HepG2 (cell line): Measurements from ENCODE around the gene HMGCS2. TPM values are rescaled to one million over a fixed set of nuclear protein-coding genes. Genes with fewer than 3 reads are reported as not detected.

Experiments
- AGO1 ChIP-seq: fragments of 200-400 bp; formaldehyde crosslinking; IDR thresholded peaks from 2 replicates; pipeline ENCODE4 v1.6.1; 2017; ENCODE audit warnings: mild to moderate bottlenecking, low read depth, low read length, moderate library complexity; ENCODE audit not compliant: poor library complexity, severe bottlenecking
- BRCA1 ChIP-seq: sonication (generic); formaldehyde crosslinking; IDR thresholded peaks from 2 replicates; pipeline ENCODE4 v1.4.0; 2020; ENCODE audit warnings: missing genetic modification reagents
- CENPX ChIP-seq: sonication (generic); formaldehyde crosslinking; IDR thresholded peaks from 2 replicates; pipeline ENCODE4 v1.9.0; 2021; ENCODE audit warnings: mild to moderate bottlenecking, missing genetic modification reagents, moderate library complexity
- EED ChIP-seq: sonication (generic); formaldehyde crosslinking; IDR thresholded peaks from 2 replicates; pipeline ENCODE4 v1.5.0; 2020; ENCODE audit warnings: mild to moderate bottlenecking, missing genetic modification reagents
- JDP2 ChIP-seq: sonication (generic); formaldehyde crosslinking; IDR thresholded peaks from 2 replicates; pipeline ENCODE4 v1.8.1; 2022; ENCODE audit warnings: missing genetic modification reagents, borderline replicate concordance
- MXI1 ChIP-seq: IDR thresholded peaks from 3 replicates; pipeline ENCODE4 v1.6.1; 2012; ENCODE audit warnings: low read depth, low read length, inconsistent platforms, borderline replicate concordance
- NFE2L1 ChIP-seq: sonication (generic); formaldehyde crosslinking; IDR thresholded peaks from 2 replicates; pipeline ENCODE4 v1.4.0; 2020; ENCODE audit warnings: missing genetic modification reagents, mild to moderate bottlenecking, borderline replicate concordance
- RBAK ChIP-seq: sonication (generic); formaldehyde crosslinking; IDR thresholded peaks from 2 replicates; pipeline ENCODE4 v1.5.1; 2020; ENCODE audit warnings: mild to moderate bottlenecking, missing genetic modification reagents
- RBM39 ChIP-seq: fragments of 200-400 bp; formaldehyde crosslinking; IDR thresholded peaks from one replicate; pipeline ENCODE4 v1.6.1; 2018; ENCODE audit warnings: antibody characterized with exemption, mild to moderate bottlenecking, low read depth, low read length; ENCODE audit not compliant: poor library complexity, severe bottlenecking
- SRSF1 ChIP-seq: fragments of 200-400 bp; formaldehyde crosslinking; optimal IDR thresholded peaks from 2 replicates; pipeline ENCODE3; 2017; ENCODE audit warnings: mild to moderate bottlenecking, low read depth, low read length, moderate library complexity
- SRSF4 ChIP-seq: fragments of 200-400 bp; formaldehyde crosslinking; IDR thresholded peaks from one replicate; pipeline ENCODE4 v1.6.1; 2018; ENCODE audit warnings: mild to moderate bottlenecking, low read depth, low read length, moderate library complexity; ENCODE audit not compliant: poor library complexity, severe bottlenecking
- TAF15 ChIP-seq: fragments of 200-400 bp; formaldehyde crosslinking; IDR thresholded peaks from one replicate; pipeline ENCODE4 v1.6.1; 2018; ENCODE audit warnings: mild to moderate bottlenecking, low read depth, low read length; ENCODE audit not compliant: poor library complexity, severe bottlenecking
- TCF7L2 ChIP-seq: IDR thresholded peaks from 2 replicates; pipeline ENCODE4 v1.6.1; 2011; ENCODE audit warnings: mild to moderate bottlenecking, low read depth, low read length, moderate library complexity
- ZBTB43 ChIP-seq: sonication (generic); formaldehyde crosslinking; conservative IDR thresholded peaks from 2 replicates; pipeline ENCODE4 v1.4.0; 2020; ENCODE audit warnings: missing genetic modification reagents
- ZNF224 ChIP-seq: sonication (generic); formaldehyde crosslinking; IDR thresholded peaks from 2 replicates; pipeline ENCODE4 v1.5.0; 2020; ENCODE audit warnings: mild to moderate bottlenecking, missing genetic modification reagents
- ZNF816 ChIP-seq: sonication (generic); formaldehyde crosslinking; IDR thresholded peaks from 2 replicates; pipeline ENCODE4 v1.8.0; 2022; ENCODE audit warnings: missing genetic modification reagents, mild to moderate bottlenecking, borderline replicate concordance
- polyA plus RNA-seq, 8 experiments: library from polyadenylated mRNA; depleted of rRNA in 3 of 8; stranded (reverse) in 7 of 8; unstranded in 1 of 8; fragments of >200 nt; fragmentation: Illumina TruSeq in 4 of 8; extraction: Trizol in 4 of 8; gene quantifications; 2 replicates each; pipeline versions ENCODE4 v1.2.1 to v1.2.3, GENCODE V29; 2011 to 2016; ENCODE audit warnings: low read depth in 4 of 8, missing spikeins in 1 of 8, mixed read lengths in 1 of 8; ENCODE audit not compliant: insufficient read depth in 1 of 8
- total RNA-seq, 5 experiments: library from RNA; depleted of rRNA; stranded (reverse); fragments of >200 nt; fragmentation: Illumina TruSeq; extraction: Trizol; gene quantifications; 2 replicates each; pipeline ENCODE4 v1.2.3, GENCODE V29; 2016; ENCODE audit warnings: low read depth in 1 of 5
- TF ChIP-seq, protein P1 (sequence below): sonication (generic); formaldehyde crosslinking; IDR thresholded peaks from 2 replicates; pipeline ENCODE4 v1.4.0; 2020; ENCODE audit warnings: missing genetic modification reagents, borderline replicate concordance
- TF ChIP-seq, protein P2 (sequence below): IDR thresholded peaks from 2 replicates; pipeline ENCODE4 v1.6.1; 2016
- TF ChIP-seq, protein P3 (sequence below): sonication (generic); formaldehyde crosslinking; IDR thresholded peaks from 2 replicates; pipeline ENCODE4 v1.5.0; 2020; ENCODE audit warnings: missing genetic modification reagents

HMGCS2 gene
- total and polyA plus RNA-seq, 2 of the 13 experiments (the other 11 are each of a cell fraction or from before 2014, with no cell fraction given) = 0.44 to 1.5 TPM

GRCh38 chr1:119724611-119725218, 44.0 kb downstream of the HMGCS2 start (continued):
- TF ChIP-seq, protein P1, sequence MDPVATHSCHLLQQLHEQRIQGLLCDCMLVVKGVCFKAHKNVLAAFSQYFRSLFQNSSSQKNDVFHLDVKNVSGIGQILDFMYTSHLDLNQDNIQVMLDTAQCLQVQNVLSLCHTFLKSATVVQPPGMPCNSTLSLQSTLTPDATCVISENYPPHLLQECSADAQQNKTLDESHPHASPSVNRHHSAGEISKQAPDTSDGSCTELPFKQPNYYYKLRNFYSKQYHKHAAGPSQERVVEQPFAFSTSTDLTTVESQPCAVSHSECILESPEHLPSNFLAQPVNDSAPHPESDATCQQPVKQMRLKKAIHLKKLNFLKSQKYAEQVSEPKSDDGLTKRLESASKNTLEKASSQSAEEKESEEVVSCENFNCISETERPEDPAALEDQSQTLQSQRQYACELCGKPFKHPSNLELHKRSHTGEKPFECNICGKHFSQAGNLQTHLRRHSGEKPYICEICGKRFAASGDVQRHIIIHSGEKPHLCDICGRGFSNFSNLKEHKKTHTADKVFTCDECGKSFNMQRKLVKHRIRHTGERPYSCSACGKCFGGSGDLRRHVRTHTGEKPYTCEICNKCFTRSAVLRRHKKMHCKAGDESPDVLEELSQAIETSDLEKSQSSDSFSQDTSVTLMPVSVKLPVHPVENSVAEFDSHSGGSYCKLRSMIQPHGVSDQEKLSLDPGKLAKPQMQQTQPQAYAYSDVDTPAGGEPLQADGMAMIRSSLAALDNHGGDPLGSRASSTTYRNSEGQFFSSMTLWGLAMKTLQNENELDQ = no peak
- TF ChIP-seq, protein P2, sequence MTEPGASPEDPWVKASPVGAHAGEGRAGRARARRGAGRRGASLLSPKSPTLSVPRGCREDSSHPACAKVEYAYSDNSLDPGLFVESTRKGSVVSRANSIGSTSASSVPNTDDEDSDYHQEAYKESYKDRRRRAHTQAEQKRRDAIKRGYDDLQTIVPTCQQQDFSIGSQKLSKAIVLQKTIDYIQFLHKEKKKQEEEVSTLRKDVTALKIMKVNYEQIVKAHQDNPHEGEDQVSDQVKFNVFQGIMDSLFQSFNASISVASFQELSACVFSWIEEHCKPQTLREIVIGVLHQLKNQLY (CRISPR knock-in tag) = peak; percentile 73; the same call in 1 of the 2 replicates
- no peak for TF ChIP-seq ZNF224 (CRISPR knock-in tag)
- TF ChIP-seq AGO1 = no peak
- peak; percentile 61; the same call in 1 of the 3 replicates for TF ChIP-seq MXI1
- no peak for TF ChIP-seq JDP2 (CRISPR knock-in tag)
- TF ChIP-seq SRSF1 = no peak
- TF ChIP-seq ZBTB43 = no peak
- TF ChIP-seq, protein P3, sequence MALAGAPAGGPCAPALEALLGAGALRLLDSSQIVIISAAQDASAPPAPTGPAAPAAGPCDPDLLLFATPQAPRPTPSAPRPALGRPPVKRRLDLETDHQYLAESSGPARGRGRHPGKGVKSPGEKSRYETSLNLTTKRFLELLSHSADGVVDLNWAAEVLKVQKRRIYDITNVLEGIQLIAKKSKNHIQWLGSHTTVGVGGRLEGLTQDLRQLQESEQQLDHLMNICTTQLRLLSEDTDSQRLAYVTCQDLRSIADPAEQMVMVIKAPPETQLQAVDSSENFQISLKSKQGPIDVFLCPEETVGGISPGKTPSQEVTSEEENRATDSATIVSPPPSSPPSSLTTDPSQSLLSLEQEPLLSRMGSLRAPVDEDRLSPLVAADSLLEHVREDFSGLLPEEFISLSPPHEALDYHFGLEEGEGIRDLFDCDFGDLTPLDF (CRISPR knock-in tag) = no peak
- no peak for TF ChIP-seq SRSF4
- TF ChIP-seq NFE2L1 (CRISPR knock-in tag) = no peak
- TF ChIP-seq RBAK (CRISPR knock-in tag) = no peak
- no peak for TF ChIP-seq RBM39
- TF ChIP-seq BRCA1 = no peak
- TF ChIP-seq TCF7L2 = no peak; the same call in 1 of the 2 replicates
- TF ChIP-seq TAF15 = no peak
- TF ChIP-seq CENPX = no peak
- peak; percentile 60; the same call in 1 of the 2 replicates for TF ChIP-seq ZNF816 (CRISPR knock-in tag)
- no peak for TF ChIP-seq EED (CRISPR knock-in tag)
